Measurements from ENCODE around the gene TBCEL.

The TBCEL gene

GRCh38 chr11:121063728-121064127 lies 39.8 kb downstream of the TBCEL start:
- no peak for DNase-seq (ENCODE audit: low read depth, low spot score)

- no peak for DNase-seq (ENCODE audit: low read depth, low spot score)
Observed at GRCh38 chr11:121066623-121067022, 42.7 kb downstream of the TBCEL start.

- no peak for DNase-seq (ENCODE audit: low read depth, low spot score)
Observed at GRCh38 chr11:121067026-121067425, 43.1 kb downstream of the TBCEL start.

- no peak for DNase-seq (ENCODE audit: low read depth, low spot score)
Observed at GRCh38 chr11:121067453-121067852, 43.6 kb downstream of the TBCEL start.

- DNase-seq (ENCODE audit: low read depth, low spot score), result no peak
Observed at GRCh38 chr11:121067962-121068647, 44.2 kb downstream of the TBCEL start.

- DNase-seq (ENCODE audit: low read depth, low spot score), result no peak
Observed at GRCh38 chr11:121068787-121069186, 44.9 kb downstream of the TBCEL start.

GRCh38 chr11:121070951-121071845 lies 47.3 kb downstream of the TBCEL start:
- DNase-seq (ENCODE audit: low read depth, low spot score), result no peak

- peak; percentile 12 for DNase-seq (ENCODE audit: low read depth, low spot score)
Observed at GRCh38 chr11:121071846-121072450, 48.0 kb downstream of the TBCEL start.

GRCh38 chr11:121081321-121081720 lies 57.4 kb downstream of the TBCEL start:
- DNase-seq (ENCODE audit: low read depth, low spot score), result no peak

GRCh38 chr11:121082219-121082618 lies 58.3 kb downstream of the TBCEL start:
- no peak for DNase-seq (ENCODE audit: low read depth, low spot score)

GRCh38 chr11:121082670-121083069 lies 58.8 kb downstream of the TBCEL start:
- peak; percentile 33 for DNase-seq (ENCODE audit: low read depth, low spot score)

- DNase-seq (ENCODE audit: low read depth, low spot score), result no peak
Observed at GRCh38 chr11:121086866-121087265, 63.0 kb downstream of the TBCEL start.

- no peak for DNase-seq (ENCODE audit: low read depth, low spot score)
Observed at GRCh38 chr11:121089566-121089965, 65.7 kb downstream of the TBCEL start.

GRCh38 chr11:121090145-121090721 lies 66.3 kb downstream of the TBCEL start:
- no peak for DNase-seq (ENCODE audit: low read depth, low spot score)

GRCh38 chr11:121091492-121092152 lies 67.7 kb downstream of the TBCEL start:
- no peak for DNase-seq (ENCODE audit: low read depth, low spot score)

- DNase-seq (ENCODE audit: low read depth, low spot score), result no peak
Observed at GRCh38 chr11:121095561-121095960, 71.7 kb downstream of the TBCEL start.

- DNase-seq (ENCODE audit: low read depth, low spot score), result no peak
Observed at GRCh38 chr11:121099364-121099763, 75.5 kb downstream of the TBCEL start.

GRCh38 chr11:121099885-121100284 lies 76.0 kb downstream of the TBCEL start:
- DNase-seq (ENCODE audit: low read depth, low spot score), result no peak

GRCh38 chr11:121100943-121101342 lies 77.0 kb downstream of the TBCEL start, which contains the start of gene TECTA:
TECTA (plus strand) TSS chr11:121101243; CDS start chr11:121102666, 1,423 bp downstream.
- DNase-seq (ENCODE audit: low read depth, low spot score), result no peak

GRCh38 chr11:121104312-121104762 lies 80.4 kb downstream of the TBCEL start:
- no peak for DNase-seq (ENCODE audit: low read depth, low spot score)

GRCh38 chr11:121105063-121105480 lies 81.2 kb downstream of the TBCEL start:
- DNase-seq (ENCODE audit: low read depth, low spot score), result no peak

Data from iPS DF 19.7 (cell line).